HEK293 (cell line): ENCODE data around the gene TRAK1.

ENCODE experiments used
- CTCF ChIA-PET: fragments of 350-600 bp; formaldehyde crosslinking; extraction: SDS; loops from one replicate; lab custom pipeline; 2021; ENCODE audit warnings: antibody characterized with exemption; lab: Yijun Ruan, JAX
- POLR2A ChIA-PET: fragments of 300-600 bp; formaldehyde crosslinking; extraction: SDS; loops from one replicate; lab custom pipeline; 2020; ENCODE audit warnings: antibody characterized with exemption, inconsistent platforms; lab: Yijun Ruan, JAX
- H3K27ac ChIP-seq: fragments of 200-500 bp; sonication (Bioruptor generic); 2 replicates; pipeline ENCODE4 v1.5.1; 2014; ENCODE audit warnings: low read depth, low read length, control low read depth, inconsistent platforms; ENCODE audit errors: extremely low read depth
- H3K36me3 ChIP-seq, 2 experiments: fragments of 200-500 bp in 1 of 2; sonication (Bioruptor generic) in 1 of 2; 1 replicate in 1 of 2; 2 replicates in 1 of 2; pipeline ENCODE4 v1.5.1; 2014 to 2017; ENCODE audit warnings: inconsistent platforms in 2 of 2, low read length in 2 of 2; ENCODE audit not compliant: control insufficient read depth in 2 of 2, insufficient read depth in 1 of 2
- H3K4me1 ChIP-seq: fragments of 200-500 bp; sonication (Bioruptor generic); 2 replicates; pipeline ENCODE4 v1.5.1; 2014; ENCODE audit warnings: mild to moderate bottlenecking, low read length, inconsistent platforms; ENCODE audit not compliant: control insufficient read depth, insufficient read depth
- H3K4me3 ChIP-seq: 2 replicates; pipeline ENCODE4 v1.5.1; 2011; ENCODE audit warnings: low read depth, mild to moderate bottlenecking, control low read depth, low read length, moderate library complexity
- H3K9me3 ChIP-seq: fragments of 200-500 bp; sonication (Bioruptor generic); 2 replicates; pipeline ENCODE4 v1.5.1; 2014; ENCODE audit warnings: low read depth, low read length, inconsistent platforms; ENCODE audit not compliant: control insufficient read depth, insufficient read depth
- SP2 ChIP-seq: fragments of 450-650 bp; formaldehyde crosslinking; IDR thresholded peaks from 2 replicates; pipeline ENCODE4 v1.5.1; 2016; ENCODE audit warnings: missing biosample characterization, missing genetic modification characterization
- ZNF169 ChIP-seq: fragments of 450-650 bp; formaldehyde crosslinking; IDR thresholded peaks from 2 replicates; pipeline ENCODE4 v1.5.1; 2016; ENCODE audit warnings: missing biosample characterization, missing genetic modification characterization
- ZNF311 ChIP-seq: fragments of 450-650 bp; formaldehyde crosslinking; IDR thresholded peaks from 2 replicates; pipeline ENCODE4 v1.5.1; 2017; ENCODE audit warnings: missing biosample characterization, missing genetic modification characterization, borderline replicate concordance
- ZNF366 ChIP-seq: fragments of 450-650 bp; formaldehyde crosslinking; conservative IDR thresholded peaks from 2 replicates; pipeline ENCODE4 v1.5.1; 2016; ENCODE audit warnings: missing biosample characterization, missing genetic modification characterization
- ZNF48 ChIP-seq: fragments of 450-650 bp; formaldehyde crosslinking; IDR thresholded peaks from 2 replicates; pipeline ENCODE4 v1.5.1; 2016; ENCODE audit warnings: missing biosample characterization, missing genetic modification characterization
- ZNF513 ChIP-seq: fragments of 450-650 bp; IDR thresholded peaks from 2 replicates; pipeline ENCODE4 v1.5.1; 2018; ENCODE audit warnings: missing biosample characterization, missing genetic modification characterization
- ZNF626 ChIP-seq: fragments of 450-650 bp; sonication (Bioruptor Pico); formaldehyde crosslinking; IDR thresholded peaks from 2 replicates; pipeline ENCODE4 v1.5.1; 2018; ENCODE audit warnings: missing biosample characterization, missing genetic modification characterization, inconsistent platforms
- ZXDB ChIP-seq: fragments of 450-650 bp; formaldehyde crosslinking; IDR thresholded peaks from 2 replicates; pipeline ENCODE4 v1.5.1; 2016; ENCODE audit warnings: missing biosample characterization, missing genetic modification characterization
- TF ChIP-seq, protein P1 (sequence below): fragments of 450-650 bp; formaldehyde crosslinking; IDR thresholded peaks from 2 replicates; pipeline ENCODE4 v1.5.1; 2016; ENCODE audit warnings: missing biosample characterization, missing genetic modification characterization
- TF ChIP-seq, protein P2 (sequence below): fragments of 450-650 bp; formaldehyde crosslinking; conservative IDR thresholded peaks from 2 replicates; pipeline ENCODE4 v1.5.1; 2016; ENCODE audit warnings: low read depth, missing biosample characterization, missing genetic modification characterization
- TF ChIP-seq, protein P3 (sequence below): fragments of 450-650 bp; formaldehyde crosslinking; IDR thresholded peaks from 2 replicates; pipeline ENCODE4 v1.5.1; 2016; ENCODE audit warnings: missing biosample characterization, missing genetic modification characterization
- TF ChIP-seq, protein P4 (sequence below): fragments of 450-650 bp; formaldehyde crosslinking; IDR thresholded peaks from 2 replicates; pipeline ENCODE4 v1.5.1; 2016; ENCODE audit warnings: missing biosample characterization, missing genetic modification characterization, low read depth

The TRAK1 gene

DNA sequence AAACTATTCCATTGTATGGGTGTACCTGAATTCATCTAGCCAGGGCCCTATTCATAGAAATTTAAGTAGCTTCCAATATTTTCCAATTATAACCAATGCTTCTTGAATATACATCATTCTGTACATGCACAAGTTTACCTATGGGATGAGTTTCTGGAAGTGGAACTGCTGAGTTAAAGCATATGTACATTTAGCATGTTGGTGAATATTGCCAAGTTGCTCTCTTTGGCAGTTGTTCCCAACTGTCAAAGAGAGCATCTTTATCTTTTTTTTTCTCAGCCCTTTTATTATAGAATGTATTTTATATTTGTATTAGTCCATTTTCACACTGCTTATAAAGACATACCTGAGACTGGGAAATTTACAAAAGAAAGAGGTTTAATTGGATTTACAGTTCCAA lies 183.1 kb downstream of the TRAK1 start:
- Histone ChIP-seq H3K27ac (no peak overlapping the region), H3K4me3 (no peak overlapping the region), H3K4me1 (no peaks in the 10 kb centered on the region), H3K9me3 (no peaks in the 10 kb centered on the region), H3K36me3 (no peaks in the 10 kb centered on the region)
- ChIA-PET CTCF (interaction anchor here (0.6 kb wide), 1 partner anchor 176 kb away, joined by 3 read pairs; no protein-coding TSS in a partner anchor), POLR2A (no interaction called here)
- TF ChIP-seq ZNF48 (tag by site-specific recombination) (no peak), ZNF311 (tag by site-specific recombination) (no peak), ZNF626 (tag by site-specific recombination) (no peak), SP2 (tag by site-specific recombination) (no peak), ZNF169 (tag by site-specific recombination) (no peak), ZXDB (tag by site-specific recombination) (no peak), ZNF366 (tag by site-specific recombination) (no peak), ZNF513 (tag by site-specific recombination) (no peak)
- TF ChIP-seq, protein P1, sequence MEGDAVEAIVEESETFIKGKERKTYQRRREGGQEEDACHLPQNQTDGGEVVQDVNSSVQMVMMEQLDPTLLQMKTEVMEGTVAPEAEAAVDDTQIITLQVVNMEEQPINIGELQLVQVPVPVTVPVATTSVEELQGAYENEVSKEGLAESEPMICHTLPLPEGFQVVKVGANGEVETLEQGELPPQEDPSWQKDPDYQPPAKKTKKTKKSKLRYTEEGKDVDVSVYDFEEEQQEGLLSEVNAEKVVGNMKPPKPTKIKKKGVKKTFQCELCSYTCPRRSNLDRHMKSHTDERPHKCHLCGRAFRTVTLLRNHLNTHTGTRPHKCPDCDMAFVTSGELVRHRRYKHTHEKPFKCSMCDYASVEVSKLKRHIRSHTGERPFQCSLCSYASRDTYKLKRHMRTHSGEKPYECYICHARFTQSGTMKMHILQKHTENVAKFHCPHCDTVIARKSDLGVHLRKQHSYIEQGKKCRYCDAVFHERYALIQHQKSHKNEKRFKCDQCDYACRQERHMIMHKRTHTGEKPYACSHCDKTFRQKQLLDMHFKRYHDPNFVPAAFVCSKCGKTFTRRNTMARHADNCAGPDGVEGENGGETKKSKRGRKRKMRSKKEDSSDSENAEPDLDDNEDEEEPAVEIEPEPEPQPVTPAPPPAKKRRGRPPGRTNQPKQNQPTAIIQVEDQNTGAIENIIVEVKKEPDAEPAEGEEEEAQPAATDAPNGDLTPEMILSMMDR (tag by site-specific recombination), result no peak
- TF ChIP-seq, protein P2, sequence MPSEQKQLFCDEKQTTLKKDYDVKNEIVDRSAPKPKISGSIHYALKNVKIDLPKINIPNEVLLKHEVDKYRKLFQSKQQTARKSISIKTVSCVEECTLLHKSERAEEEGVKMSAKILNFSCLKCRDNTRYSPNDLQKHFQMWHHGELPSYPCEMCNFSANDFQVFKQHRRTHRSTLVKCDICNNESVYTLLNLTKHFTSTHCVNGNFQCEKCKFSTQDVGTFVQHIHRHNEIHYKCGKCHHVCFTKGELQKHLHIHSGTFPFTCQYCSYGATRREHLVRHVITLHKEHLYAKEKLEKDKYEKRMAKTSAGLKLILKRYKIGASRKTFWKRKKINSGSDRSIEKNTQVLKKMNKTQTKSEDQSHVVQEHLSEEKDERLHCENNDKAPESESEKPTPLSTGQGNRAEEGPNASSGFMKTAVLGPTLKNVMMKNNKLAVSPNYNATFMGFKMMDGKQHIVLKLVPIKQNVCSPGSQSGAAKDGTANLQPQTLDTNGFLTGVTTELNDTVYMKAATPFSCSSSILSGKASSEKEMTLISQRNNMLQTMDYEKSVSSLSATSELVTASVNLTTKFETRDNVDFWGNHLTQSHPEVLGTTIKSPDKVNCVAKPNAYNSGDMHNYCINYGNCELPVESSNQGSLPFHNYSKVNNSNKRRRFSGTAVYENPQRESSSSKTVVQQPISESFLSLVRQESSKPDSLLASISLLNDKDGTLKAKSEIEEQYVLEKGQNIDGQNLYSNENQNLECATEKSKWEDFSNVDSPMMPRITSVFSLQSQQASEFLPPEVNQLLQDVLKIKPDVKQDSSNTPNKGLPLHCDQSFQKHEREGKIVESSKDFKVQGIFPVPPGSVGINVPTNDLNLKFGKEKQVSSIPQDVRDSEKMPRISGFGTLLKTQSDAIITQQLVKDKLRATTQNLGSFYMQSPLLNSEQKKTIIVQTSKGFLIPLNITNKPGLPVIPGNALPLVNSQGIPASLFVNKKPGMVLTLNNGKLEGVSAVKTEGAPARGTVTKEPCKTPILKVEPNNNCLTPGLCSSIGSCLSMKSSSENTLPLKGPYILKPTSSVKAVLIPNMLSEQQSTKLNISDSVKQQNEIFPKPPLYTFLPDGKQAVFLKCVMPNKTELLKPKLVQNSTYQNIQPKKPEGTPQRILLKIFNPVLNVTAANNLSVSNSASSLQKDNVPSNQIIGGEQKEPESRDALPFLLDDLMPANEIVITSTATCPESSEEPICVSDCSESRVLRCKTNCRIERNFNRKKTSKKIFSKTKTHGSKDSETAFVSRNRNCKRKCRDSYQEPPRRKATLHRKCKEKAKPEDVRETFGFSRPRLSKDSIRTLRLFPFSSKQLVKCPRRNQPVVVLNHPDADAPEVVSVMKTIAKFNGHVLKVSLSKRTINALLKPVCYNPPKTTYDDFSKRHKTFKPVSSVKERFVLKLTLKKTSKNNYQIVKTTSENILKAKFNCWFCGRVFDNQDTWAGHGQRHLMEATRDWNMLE (tag by site-specific recombination), result no peak
- TF ChIP-seq, protein P3, sequence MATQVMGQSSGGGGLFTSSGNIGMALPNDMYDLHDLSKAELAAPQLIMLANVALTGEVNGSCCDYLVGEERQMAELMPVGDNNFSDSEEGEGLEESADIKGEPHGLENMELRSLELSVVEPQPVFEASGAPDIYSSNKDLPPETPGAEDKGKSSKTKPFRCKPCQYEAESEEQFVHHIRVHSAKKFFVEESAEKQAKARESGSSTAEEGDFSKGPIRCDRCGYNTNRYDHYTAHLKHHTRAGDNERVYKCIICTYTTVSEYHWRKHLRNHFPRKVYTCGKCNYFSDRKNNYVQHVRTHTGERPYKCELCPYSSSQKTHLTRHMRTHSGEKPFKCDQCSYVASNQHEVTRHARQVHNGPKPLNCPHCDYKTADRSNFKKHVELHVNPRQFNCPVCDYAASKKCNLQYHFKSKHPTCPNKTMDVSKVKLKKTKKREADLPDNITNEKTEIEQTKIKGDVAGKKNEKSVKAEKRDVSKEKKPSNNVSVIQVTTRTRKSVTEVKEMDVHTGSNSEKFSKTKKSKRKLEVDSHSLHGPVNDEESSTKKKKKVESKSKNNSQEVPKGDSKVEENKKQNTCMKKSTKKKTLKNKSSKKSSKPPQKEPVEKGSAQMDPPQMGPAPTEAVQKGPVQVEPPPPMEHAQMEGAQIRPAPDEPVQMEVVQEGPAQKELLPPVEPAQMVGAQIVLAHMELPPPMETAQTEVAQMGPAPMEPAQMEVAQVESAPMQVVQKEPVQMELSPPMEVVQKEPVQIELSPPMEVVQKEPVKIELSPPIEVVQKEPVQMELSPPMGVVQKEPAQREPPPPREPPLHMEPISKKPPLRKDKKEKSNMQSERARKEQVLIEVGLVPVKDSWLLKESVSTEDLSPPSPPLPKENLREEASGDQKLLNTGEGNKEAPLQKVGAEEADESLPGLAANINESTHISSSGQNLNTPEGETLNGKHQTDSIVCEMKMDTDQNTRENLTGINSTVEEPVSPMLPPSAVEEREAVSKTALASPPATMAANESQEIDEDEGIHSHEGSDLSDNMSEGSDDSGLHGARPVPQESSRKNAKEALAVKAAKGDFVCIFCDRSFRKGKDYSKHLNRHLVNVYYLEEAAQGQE (tag by site-specific recombination), result no peak
- TF ChIP-seq, protein P4, sequence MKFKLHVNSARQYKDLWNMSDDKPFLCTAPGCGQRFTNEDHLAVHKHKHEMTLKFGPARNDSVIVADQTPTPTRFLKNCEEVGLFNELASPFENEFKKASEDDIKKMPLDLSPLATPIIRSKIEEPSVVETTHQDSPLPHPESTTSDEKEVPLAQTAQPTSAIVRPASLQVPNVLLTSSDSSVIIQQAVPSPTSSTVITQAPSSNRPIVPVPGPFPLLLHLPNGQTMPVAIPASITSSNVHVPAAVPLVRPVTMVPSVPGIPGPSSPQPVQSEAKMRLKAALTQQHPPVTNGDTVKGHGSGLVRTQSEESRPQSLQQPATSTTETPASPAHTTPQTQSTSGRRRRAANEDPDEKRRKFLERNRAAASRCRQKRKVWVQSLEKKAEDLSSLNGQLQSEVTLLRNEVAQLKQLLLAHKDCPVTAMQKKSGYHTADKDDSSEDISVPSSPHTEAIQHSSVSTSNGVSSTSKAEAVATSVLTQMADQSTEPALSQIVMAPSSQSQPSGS (tag by site-specific recombination), result no peak
